Psoas muscle (tissue), 8 donors: ENCODE measurements around the gene OPALIN. TPM values are rescaled to one million over a fixed set of nuclear protein-coding genes. Genes with fewer than 3 reads are reported as not detected.
A peak's percentile ranks its signal among the peaks of the same experiment; 100 is the strongest.

Experiments used
- ATAC-seq, 4 donors: fragments of 200-7000 bp; cut with Tn5 transposase; one replicate each; pipeline ENCODE4 v1.9.1; 2020; ENCODE audit warnings: moderate library complexity in 3 of 4, mild to moderate bottlenecking in 2 of 4
- DNase-seq, 2 donors: peaks; one replicate each; pipeline ENCODE4 v3.0.0-alpha.2; 2020
- H3K27ac ChIP-seq: fragments of 200-600 bp; one replicate; pipeline ENCODE4 v1.8.0; 2022
- H3K27me3 ChIP-seq, 3 donors: fragments of 200-600 bp in 1 of 3; one replicate each; pipeline versions ENCODE4 v1.6.1 to v1.8.0; 2013 to 2022; ENCODE audit warnings: low read length in 2 of 3, mild to moderate bottlenecking in 2 of 3, moderate library complexity in 1 of 3; ENCODE audit not compliant: insufficient read depth in 3 of 3
- H3K36me3 ChIP-seq, 2 donors: fragments of 200-600 bp in 1 of 2; one replicate each; pipeline versions ENCODE4 v1.6.1 to v1.8.0; 2013 to 2022; ENCODE audit warnings: low read depth in 1 of 2, mild to moderate bottlenecking in 1 of 2, moderate library complexity in 1 of 2; ENCODE audit not compliant: insufficient read depth in 1 of 2
- H3K4me1 ChIP-seq: fragments of 200-600 bp; one replicate; pipeline ENCODE4 v1.8.0; 2022
- H3K4me3 ChIP-seq: fragments of 200-600 bp; one replicate; pipeline ENCODE4 v1.8.0; 2022; ENCODE audit warnings: mild to moderate bottlenecking
- H3K9me3 ChIP-seq: fragments of 200-600 bp; one replicate; pipeline ENCODE4 v1.8.0; 2022
- WGBS, 3 donors: extraction: QIAGEN DNeasy Blood & Tissue Kit; methylation state at CpG; one replicate each; pipeline versions ENCODE4 v1.1.6 to v1.1.7; 2013; 5-methylcytosine and 5-hydroxymethylcytosine counted together
- intact Hi-C, 2 donors: fragments of 100-400 bp; cut with DNase I; formaldehyde crosslinking; loops; one replicate each; pipeline versions ENCODE4 v1.11.0 to v1.14.2; 2022
- polyA plus RNA-seq, 3 donors: library from polyadenylated mRNA; stranded (reverse); fragments of 200-250 nt; gene quantifications; one replicate each; pipeline ENCODE4 v1.2.3, GENCODE V29; 2013
- total RNA-seq, 4 donors: library from RNA; stranded (reverse); fragmentation: NEBNext Ultra II Directional in 2 of 4; extraction: Animal tissue kit (Norgen Biotek cat#: 25700) in 2 of 4; gene quantifications; one replicate each; pipeline versions ENCODE4 v1.2.1 to v1.2.4, GENCODE V29; 2021 to 2023
- TF ChIP-seq, protein P1 (sequence below): fragments of 200-600 bp; IDR thresholded peaks from one replicate; pipeline ENCODE4 v1.8.0; 2022; ENCODE audit warnings: antibody characterized with exemption
- donor health status: healthy with polysubstance abuse.
- donor health status: DM: no; HTN: no; CAD: no; lungs with moderate emphysema.
- donor health status: Bipolar disorder and iron deficiency.
- donor health status: healthy.
- donor health status: DM: yes; HTN: yes; CAD: no.
- donor health status: DM: no; HTN: no; CAD: no.
- donor health status: DM: no; HTN: no; CAD: no.
- donor health status: DM: yes; HTN: yes; CAD: no.

The OPALIN gene
- total and polyA plus RNA-seq, 7 donors: 0.17 TPM; not detected in 6

DNA sequence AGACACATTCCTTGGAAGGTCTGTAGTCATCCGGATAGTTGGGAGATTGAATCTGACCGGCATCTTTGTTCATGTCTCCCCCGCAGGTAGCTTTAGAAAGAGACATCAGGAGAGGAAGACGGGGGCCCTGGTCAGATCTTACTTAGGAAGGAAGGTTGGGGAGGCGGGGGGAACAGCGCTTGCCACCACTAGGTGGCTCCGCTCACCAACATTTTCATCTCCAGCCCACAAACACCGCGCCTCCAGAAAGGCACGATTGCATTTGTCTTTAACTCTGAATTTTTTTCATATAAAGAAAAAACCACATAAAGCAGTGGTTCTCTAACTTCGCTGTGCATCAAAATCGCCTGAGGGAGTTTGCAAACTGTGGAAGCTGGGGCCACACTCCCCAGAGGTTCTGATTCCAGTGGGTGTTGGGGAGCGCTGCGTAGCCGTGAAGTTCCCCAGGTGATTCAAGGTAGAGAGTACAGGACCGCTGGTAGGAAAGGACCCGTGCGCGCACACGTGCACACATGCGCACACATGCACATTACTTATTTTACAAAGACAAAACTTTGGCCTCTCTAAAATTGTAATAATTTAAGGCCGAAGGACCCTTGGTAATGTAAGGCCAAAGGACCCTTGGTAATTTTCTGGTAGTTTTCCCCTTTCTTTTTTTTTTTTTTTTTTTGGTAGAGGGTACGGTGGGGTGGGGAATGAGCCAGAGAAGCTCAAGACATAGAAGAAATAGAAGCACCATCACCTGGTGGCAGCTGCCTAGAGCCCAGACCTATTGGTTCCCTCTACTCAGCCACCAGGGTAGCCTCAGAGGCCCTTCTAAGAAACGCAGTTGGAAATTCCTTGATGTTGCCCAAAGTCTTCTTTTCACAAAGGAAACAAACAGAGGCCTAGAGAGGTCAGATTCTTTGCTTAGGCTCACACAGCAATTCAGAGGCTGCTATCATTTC, 37.4 kb upstream of the OPALIN start:
- intact Hi-C loops: loop anchor here (5.0 to 10.0 kb wide), 5 partner anchors 116 to 629 kb away; partner anchors contain the start of genes LCOR (in 2 of the 2) and TLL2 (in 1 of the 2)
- WGBS, 3 donors: 28 to 31% (median 29%) methylated on average over 24 of the region's 24 CpGs
- Histone ChIP-seq H3K4me1 (no peaks in the 10 kb centered on the region), H3K4me3 (no peak overlapping the region), H3K36me3 (no peaks in the 10 kb centered on the region), H3K27me3 (peaks cover 0 to 2% (median 0%) of the 10 kb centered on the region in 3 donors), H3K27ac (no peak overlapping the region), H3K9me3 (no peaks in the 10 kb centered on the region)
- TF ChIP-seq, protein P1, sequence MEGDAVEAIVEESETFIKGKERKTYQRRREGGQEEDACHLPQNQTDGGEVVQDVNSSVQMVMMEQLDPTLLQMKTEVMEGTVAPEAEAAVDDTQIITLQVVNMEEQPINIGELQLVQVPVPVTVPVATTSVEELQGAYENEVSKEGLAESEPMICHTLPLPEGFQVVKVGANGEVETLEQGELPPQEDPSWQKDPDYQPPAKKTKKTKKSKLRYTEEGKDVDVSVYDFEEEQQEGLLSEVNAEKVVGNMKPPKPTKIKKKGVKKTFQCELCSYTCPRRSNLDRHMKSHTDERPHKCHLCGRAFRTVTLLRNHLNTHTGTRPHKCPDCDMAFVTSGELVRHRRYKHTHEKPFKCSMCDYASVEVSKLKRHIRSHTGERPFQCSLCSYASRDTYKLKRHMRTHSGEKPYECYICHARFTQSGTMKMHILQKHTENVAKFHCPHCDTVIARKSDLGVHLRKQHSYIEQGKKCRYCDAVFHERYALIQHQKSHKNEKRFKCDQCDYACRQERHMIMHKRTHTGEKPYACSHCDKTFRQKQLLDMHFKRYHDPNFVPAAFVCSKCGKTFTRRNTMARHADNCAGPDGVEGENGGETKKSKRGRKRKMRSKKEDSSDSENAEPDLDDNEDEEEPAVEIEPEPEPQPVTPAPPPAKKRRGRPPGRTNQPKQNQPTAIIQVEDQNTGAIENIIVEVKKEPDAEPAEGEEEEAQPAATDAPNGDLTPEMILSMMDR: peak; percentile 86
- peak; percentile 75 to 94 (median 83) for ATAC-seq
- DNase-seq: peak; percentile 56 to 80

DNA sequence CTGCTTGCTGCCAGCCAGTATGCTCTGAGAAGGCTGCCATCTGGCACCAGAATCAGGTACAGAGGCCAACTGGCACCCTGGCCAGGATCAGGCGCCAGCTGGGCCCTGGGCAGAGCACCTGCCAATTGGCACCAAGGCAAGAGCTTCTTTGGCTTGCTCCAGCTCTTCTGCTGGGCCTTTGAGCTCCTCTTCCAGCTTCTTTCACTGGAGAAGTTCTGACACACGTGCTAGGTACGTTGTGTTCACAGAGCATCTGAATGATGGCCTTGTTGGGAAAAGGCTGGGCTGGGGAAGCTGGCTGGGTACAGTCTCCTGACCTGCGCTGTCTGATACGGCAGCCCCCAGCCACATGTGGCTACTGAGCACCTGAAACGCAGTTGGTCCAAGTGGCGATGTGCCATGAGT, 31.7 kb upstream of the OPALIN start:
- ATAC-seq (peak; percentile 96 to 99 (median 98)), DNase-seq (peak; percentile 72 to 93)
- Histone ChIP-seq H3K9me3 (no peaks in the 10 kb centered on the region), H3K36me3 (no peaks in the 10 kb centered on the region), H3K27me3 (peaks cover 0 to 2% (median 0%) of the 10 kb centered on the region in 3 donors), H3K27ac (no peak overlapping the region), H3K4me1 (peaks cover 13% of the 10 kb centered on the region), H3K4me3 (no peak overlapping the region)
- TF ChIP-seq, protein P1: no peak
- intact Hi-C loops: loop anchor here (5.0 to 10.0 kb wide), 5 partner anchors 122 to 637 kb away; partner anchors contain the start of genes LCOR (in 1 of the 2) and TLL2 (in 1 of the 2)
- 21 to 40% (median 27%) methylated on average over 7 of the region's 7 CpGs for WGBS, 3 donors

DNA sequence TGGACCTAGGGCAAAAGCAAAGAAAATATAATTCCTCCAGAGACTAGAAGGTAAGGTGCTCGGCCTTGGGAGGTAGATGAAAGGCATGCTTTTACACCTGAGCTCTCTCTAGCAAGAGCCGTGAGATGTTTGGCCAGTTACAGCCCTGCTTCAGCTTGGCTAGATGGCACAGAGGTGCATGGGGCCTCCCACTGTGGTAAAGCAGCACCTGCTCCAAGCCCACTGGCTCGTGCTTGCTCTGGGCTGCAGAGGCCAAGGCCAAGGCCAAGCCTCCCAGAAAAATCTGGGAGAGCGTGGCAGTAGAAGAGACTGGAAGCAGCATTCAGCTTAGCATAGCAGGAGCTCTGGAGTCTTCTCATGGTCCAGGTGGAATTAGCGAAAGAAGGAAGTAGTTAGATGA, 31.0 kb upstream of the OPALIN start:
- Histone ChIP-seq H3K27ac (no peak overlapping the region), H3K9me3 (no peaks in the 10 kb centered on the region), H3K4me1 (peaks cover 13% of the 10 kb centered on the region), H3K36me3 (no peaks in the 10 kb centered on the region), H3K27me3 (peaks cover 0 to 2% (median 0%) of the 10 kb centered on the region in 3 donors), H3K4me3 (no peak overlapping the region)
- intact Hi-C loops: loop anchor here (5.0 to 10.0 kb wide), 5 partner anchors 123 to 638 kb away; partner anchors contain the start of genes LCOR (in 1 of the 2) and TLL2 (in 1 of the 2)
- TF ChIP-seq, protein P1: no peak
- WGBS, 3 donors: 43 to 48% (median 45%) methylated on average over 5 of the region's 5 CpGs
- ATAC-seq (peak in 1 of 4 donors; percentile 3), DNase-seq (no peak)

DNA sequence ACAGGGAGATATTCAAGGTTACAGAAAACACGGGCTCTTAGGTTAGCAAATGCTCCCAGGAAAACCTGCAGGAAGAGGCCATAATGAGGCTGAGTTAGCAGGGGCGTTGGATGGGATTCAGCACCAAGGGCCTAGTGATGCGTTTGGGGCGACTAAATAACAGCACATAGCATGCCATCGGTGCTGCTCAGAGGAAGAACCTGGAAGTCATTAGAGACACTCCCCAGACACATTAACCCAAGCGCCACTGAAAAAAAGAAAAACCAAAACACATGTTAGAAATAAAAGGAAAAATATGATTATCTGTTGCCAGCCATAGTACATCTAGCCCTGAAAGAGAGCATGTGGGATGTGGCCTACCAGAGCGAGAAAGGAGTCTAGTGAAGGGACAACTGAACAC, 28.8 kb upstream of the OPALIN start:
- Histone ChIP-seq H3K27ac (no peak overlapping the region), H3K4me1 (peaks cover 13% of the 10 kb centered on the region), H3K4me3 (no peak overlapping the region), H3K27me3 (peaks cover 0 to 2% (median 0%) of the 10 kb centered on the region in 3 donors), H3K9me3 (no peaks in the 10 kb centered on the region), H3K36me3 (no peaks in the 10 kb centered on the region)
- 78 to 82% (median 82%) methylated on average over 7 of the region's 7 CpGs for WGBS, 3 donors
- intact Hi-C loops: no loop called here
- DNase-seq (no peak), ATAC-seq (no peak)
- TF ChIP-seq, protein P1: no peak
